ENCODE data around the gene TAF4. TPM values are rescaled to one million over a fixed set of nuclear protein-coding genes. Genes with fewer than 3 reads are reported as not detected.
"Not testable (repeated sequence)": the region's sequence is repeated elsewhere in the genome, so short reads cannot be mapped to it uniquely, and the experiment has no call there.

Gene TAF4
- total RNA-seq, 4 donors from 2014 or later = 13.9 to 22.0 (median 18.6) TPM

DNA sequence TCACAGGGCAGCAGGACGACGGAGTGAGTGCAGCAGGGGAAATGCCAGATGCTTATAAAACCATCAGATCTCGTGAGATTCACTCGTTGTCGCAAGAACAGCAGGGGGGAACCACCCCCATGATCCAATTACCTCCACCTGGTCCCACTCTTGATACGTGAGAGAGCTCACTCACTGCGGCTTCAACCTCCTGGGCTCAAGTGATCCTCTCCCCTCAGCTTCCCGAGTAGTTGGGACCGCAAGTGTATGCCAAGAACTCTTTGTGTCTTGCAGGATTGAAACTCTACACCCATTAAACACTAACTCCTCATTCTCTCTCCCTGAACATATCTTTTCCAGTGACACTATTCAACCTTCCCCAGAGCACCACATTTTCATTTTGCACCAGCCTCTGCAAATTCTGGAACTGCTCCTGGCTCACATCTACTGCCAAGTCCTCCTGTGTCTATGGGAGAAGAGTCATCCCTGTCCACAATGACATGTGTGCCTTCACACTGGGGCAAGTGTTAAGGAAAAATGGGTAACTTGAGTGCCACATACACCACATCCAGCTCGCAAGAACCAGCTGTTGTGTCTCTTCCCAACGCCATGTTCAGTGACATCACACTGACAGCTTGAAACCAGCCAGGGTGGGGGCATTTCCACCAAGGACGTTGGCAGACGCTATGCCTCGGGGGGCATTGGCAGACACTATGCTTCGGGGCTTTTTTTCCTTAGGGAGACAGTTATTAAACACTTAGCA lies 14.7 kb upstream of the TAF4 start:
- Histone ChIP-seq H3K4me3 (replicated peaks in 1 of 3) (no peak overlapping the region), H3K27me3 (no peaks in the 10 kb centered on the region), H3K9me3 (no peaks in the 10 kb centered on the region), H3K36me3 (no peaks in the 10 kb centered on the region), H3K27ac (no peak overlapping the region), H3K4me1 (no peaks in the 10 kb centered on the region)
- WGBS, 2 donors = 53 to 59% methylated on average over 15 of the region's 15 CpGs
- intact Hi-C loops (cut with DNase I) = no loop called here
- no peak for TF ChIP-seq CTCF (IDR thresholded peaks at IDR 0.05)
- TF ChIP-seq POLR2A (IDR thresholded peaks at IDR 0.05) = no peak
- DNase-seq = no peak

GRCh38 chr20:62079166-62079565 lies 13.5 kb upstream of the TAF4 start:
- H3K27ac ChIP-seq = no peak overlapping the region
- no peaks in the 10 kb centered on the region for H3K9me3 ChIP-seq
- DNase-seq = no peak
- 93 to 97% methylated on average over 1 of the region's 1 CpG for WGBS, 2 donors
- TF ChIP-seq POLR2A (IDR thresholded peaks at IDR 0.05) (no peak), CTCF (IDR thresholded peaks at IDR 0.05) (no peak)
- H3K4me3 ChIP-seq (replicated peaks in 1 of 3) = no peak overlapping the region
- intact Hi-C loops (cut with DNase I) = no loop called here
- H3K4me1 ChIP-seq = no peaks in the 10 kb centered on the region
- no peaks in the 10 kb centered on the region for H3K27me3 ChIP-seq
- no peaks in the 10 kb centered on the region for H3K36me3 ChIP-seq

- H3K4me1 ChIP-seq = no peaks in the 10 kb centered on the region
- no peaks in the 10 kb centered on the region for H3K36me3 ChIP-seq
- intact Hi-C loops (cut with DNase I) = no loop called here
- H3K4me3 ChIP-seq (replicated peaks in 1 of 3) = no peak overlapping the region
- WGBS, 2 donors = 96 to 98% methylated on average over 5 of the region's 5 CpGs
- no peak for TF ChIP-seq POLR2A (IDR thresholded peaks at IDR 0.05)
- TF ChIP-seq CTCF (IDR thresholded peaks at IDR 0.05) = no peak
- no peaks in the 10 kb centered on the region for H3K27me3 ChIP-seq
- no peak for DNase-seq
- no peaks in the 10 kb centered on the region for H3K9me3 ChIP-seq
- H3K27ac ChIP-seq = no peak overlapping the region
These were observed 7.6 kb upstream of the TAF4 start for GRCh38 chr20:62073323-62073722.

- H3K9me3 ChIP-seq; DNase-seq; H3K4me1 ChIP-seq; H3K4me3 ChIP-seq (replicated peaks in 1 of 3); H3K27ac ChIP-seq; intact Hi-C loops (cut with DNase I); H3K36me3 ChIP-seq; H3K27me3 ChIP-seq: not testable (repeated sequence)
- WGBS, 2 donors = 78 to 80% methylated on average over 8 of the region's 8 CpGs
These were observed 6.2 kb upstream of the TAF4 start for GRCh38 chr20:62071669-62072430.

GRCh38 chr20:62069741-62070216 lies 4.1 kb upstream of the TAF4 start:
- Histone ChIP-seq H3K4me1 (peaks cover 7 to 10% of the 10 kb centered on the region in 2 donors), H3K27me3 (no peaks in the 10 kb centered on the region), H3K4me3 (replicated peaks in 1 of 3) (no peak overlapping the region), H3K27ac (no peak overlapping the region), H3K36me3 (no peaks in the 10 kb centered on the region), H3K9me3 (no peaks in the 10 kb centered on the region)
- no peak for TF ChIP-seq CTCF (IDR thresholded peaks at IDR 0.05)
- no peak for TF ChIP-seq POLR2A (IDR thresholded peaks at IDR 0.05)
- intact Hi-C loops (cut with DNase I) = loop anchor here (5.0 kb wide), 2 partner anchors 53 to 73 kb away; partner anchors contain the start of genes LSM14B, PSMA7 and SS18L1
- 81 to 93% methylated on average over 10 to 11 of the region's 11 CpGs for WGBS, 2 donors
- DNase-seq = no peak

Data from thyroid gland (tissue), 4 donors.